Measurements from ENCODE around the gene NAA38. TPM values are rescaled to one million over a fixed set of nuclear protein-coding genes. Genes with fewer than 3 reads are reported as not detected.

NAA38 gene
- total RNA-seq, 1 experiment from 2014 or later = 46.3 TPM

DNA sequence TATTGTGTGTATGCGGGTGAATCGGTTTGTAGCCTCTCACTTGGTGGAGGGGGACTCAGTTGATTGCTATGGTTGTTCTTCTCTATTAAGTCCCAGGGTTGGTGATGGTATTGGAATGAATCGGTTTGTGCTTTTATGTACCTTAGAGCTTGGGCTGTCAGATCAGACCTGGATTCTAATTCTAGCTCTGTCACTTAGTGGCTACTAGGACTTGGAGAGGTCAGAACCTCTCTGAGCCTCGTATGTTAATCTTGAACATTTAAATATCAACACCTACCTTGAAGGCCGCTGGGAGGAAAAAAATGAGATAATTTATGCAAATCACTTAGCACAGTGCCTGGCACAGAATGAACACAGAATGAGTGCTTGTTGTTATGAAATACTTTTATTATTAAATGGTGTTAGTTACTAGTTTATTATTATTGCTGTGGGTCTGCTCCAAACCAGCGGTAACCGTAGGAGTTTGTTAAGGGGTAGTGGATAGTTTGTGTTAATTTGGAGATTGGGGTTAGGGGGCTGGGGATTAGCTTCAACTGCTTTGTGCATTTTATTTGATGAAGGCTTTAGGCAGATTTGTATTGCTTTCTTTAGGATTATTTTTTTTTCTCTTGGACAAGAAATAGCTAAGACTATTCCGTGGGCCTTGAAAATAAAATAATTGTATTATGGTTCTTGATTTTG, 19.8 kb downstream of the NAA38 start:
- TF ChIP-seq CBFB (CRISPR knock-in tag; IDR thresholded peaks at IDR 0.05; ENCODE audit: low read depth) (no peak), GABPB1 (CRISPR knock-in tag; IDR thresholded peaks at IDR 0.05) (no peak), NFATC4 (CRISPR knock-in tag; IDR thresholded peaks at IDR 0.05) (no peak), ZNF416 (CRISPR knock-in tag; IDR thresholded peaks at IDR 0.05) (no peak), SMAD4 (CRISPR knock-in tag; IDR thresholded peaks at IDR 0.05) (no peak), NR3C1 (CRISPR knock-in tag; conservative IDR thresholded peaks at IDR 0.05; ENCODE audit: low read depth) (no peak)
- TF ChIP-seq, protein P1, sequence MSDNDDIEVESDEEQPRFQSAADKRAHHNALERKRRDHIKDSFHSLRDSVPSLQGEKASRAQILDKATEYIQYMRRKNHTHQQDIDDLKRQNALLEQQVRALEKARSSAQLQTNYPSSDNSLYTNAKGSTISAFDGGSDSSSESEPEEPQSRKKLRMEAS (CRISPR knock-in tag; IDR thresholded peaks at IDR 0.05) = no peak
- TF ChIP-seq, protein P2, sequence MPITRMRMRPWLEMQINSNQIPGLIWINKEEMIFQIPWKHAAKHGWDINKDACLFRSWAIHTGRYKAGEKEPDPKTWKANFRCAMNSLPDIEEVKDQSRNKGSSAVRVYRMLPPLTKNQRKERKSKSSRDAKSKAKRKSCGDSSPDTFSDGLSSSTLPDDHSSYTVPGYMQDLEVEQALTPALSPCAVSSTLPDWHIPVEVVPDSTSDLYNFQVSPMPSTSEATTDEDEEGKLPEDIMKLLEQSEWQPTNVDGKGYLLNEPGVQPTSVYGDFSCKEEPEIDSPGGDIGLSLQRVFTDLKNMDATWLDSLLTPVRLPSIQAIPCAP (CRISPR knock-in tag; IDR thresholded peaks at IDR 0.05) = no peak
- TF ChIP-seq, protein P3, sequence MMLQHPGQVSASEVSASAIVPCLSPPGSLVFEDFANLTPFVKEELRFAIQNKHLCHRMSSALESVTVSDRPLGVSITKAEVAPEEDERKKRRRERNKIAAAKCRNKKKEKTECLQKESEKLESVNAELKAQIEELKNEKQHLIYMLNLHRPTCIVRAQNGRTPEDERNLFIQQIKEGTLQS (CRISPR knock-in tag; conservative IDR thresholded peaks at IDR 0.05) = no peak
- TF ChIP-seq, protein P4, sequence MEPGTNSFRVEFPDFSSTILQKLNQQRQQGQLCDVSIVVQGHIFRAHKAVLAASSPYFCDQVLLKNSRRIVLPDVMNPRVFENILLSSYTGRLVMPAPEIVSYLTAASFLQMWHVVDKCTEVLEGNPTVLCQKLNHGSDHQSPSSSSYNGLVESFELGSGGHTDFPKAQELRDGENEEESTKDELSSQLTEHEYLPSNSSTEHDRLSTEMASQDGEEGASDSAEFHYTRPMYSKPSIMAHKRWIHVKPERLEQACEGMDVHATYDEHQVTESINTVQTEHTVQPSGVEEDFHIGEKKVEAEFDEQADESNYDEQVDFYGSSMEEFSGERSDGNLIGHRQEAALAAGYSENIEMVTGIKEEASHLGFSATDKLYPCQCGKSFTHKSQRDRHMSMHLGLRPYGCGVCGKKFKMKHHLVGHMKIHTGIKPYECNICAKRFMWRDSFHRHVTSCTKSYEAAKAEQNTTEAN (CRISPR knock-in tag; IDR thresholded peaks at IDR 0.05) = no peak
- TF ChIP-seq, protein P5, sequence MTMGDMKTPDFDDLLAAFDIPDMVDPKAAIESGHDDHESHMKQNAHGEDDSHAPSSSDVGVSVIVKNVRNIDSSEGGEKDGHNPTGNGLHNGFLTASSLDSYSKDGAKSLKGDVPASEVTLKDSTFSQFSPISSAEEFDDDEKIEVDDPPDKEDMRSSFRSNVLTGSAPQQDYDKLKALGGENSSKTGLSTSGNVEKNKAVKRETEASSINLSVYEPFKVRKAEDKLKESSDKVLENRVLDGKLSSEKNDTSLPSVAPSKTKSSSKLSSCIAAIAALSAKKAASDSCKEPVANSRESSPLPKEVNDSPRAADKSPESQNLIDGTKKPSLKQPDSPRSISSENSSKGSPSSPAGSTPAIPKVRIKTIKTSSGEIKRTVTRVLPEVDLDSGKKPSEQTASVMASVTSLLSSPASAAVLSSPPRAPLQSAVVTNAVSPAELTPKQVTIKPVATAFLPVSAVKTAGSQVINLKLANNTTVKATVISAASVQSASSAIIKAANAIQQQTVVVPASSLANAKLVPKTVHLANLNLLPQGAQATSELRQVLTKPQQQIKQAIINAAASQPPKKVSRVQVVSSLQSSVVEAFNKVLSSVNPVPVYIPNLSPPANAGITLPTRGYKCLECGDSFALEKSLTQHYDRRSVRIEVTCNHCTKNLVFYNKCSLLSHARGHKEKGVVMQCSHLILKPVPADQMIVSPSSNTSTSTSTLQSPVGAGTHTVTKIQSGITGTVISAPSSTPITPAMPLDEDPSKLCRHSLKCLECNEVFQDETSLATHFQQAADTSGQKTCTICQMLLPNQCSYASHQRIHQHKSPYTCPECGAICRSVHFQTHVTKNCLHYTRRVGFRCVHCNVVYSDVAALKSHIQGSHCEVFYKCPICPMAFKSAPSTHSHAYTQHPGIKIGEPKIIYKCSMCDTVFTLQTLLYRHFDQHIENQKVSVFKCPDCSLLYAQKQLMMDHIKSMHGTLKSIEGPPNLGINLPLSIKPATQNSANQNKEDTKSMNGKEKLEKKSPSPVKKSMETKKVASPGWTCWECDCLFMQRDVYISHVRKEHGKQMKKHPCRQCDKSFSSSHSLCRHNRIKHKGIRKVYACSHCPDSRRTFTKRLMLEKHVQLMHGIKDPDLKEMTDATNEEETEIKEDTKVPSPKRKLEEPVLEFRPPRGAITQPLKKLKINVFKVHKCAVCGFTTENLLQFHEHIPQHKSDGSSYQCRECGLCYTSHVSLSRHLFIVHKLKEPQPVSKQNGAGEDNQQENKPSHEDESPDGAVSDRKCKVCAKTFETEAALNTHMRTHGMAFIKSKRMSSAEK (CRISPR knock-in tag; IDR thresholded peaks at IDR 0.05; ENCODE audit: borderline replicate concordance) = no peak
- TF ChIP-seq, protein P6, sequence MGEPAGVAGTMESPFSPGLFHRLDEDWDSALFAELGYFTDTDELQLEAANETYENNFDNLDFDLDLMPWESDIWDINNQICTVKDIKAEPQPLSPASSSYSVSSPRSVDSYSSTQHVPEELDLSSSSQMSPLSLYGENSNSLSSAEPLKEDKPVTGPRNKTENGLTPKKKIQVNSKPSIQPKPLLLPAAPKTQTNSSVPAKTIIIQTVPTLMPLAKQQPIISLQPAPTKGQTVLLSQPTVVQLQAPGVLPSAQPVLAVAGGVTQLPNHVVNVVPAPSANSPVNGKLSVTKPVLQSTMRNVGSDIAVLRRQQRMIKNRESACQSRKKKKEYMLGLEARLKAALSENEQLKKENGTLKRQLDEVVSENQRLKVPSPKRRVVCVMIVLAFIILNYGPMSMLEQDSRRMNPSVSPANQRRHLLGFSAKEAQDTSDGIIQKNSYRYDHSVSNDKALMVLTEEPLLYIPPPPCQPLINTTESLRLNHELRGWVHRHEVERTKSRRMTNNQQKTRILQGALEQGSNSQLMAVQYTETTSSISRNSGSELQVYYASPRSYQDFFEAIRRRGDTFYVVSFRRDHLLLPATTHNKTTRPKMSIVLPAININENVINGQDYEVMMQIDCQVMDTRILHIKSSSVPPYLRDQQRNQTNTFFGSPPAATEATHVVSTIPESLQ (CRISPR knock-in tag; IDR thresholded peaks at IDR 0.05) = no peak
- TF ChIP-seq, protein P7, sequence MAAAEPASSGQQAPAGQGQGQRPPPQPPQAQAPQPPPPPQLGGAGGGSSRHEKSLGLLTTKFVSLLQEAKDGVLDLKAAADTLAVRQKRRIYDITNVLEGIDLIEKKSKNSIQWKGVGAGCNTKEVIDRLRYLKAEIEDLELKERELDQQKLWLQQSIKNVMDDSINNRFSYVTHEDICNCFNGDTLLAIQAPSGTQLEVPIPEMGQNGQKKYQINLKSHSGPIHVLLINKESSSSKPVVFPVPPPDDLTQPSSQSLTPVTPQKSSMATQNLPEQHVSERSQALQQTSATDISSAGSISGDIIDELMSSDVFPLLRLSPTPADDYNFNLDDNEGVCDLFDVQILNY (CRISPR knock-in tag; IDR thresholded peaks at IDR 0.05) = no peak
- Mint-ChIP-seq H3K27me3 (ENCODE audit: low read depth) (peaks cover 52% of the 10 kb centered on the region), H3K4me3 (peak overlapping the region; percentile 93), H3K27ac (peak overlapping the region; percentile 15), H3K36me3 (no peaks in the 10 kb centered on the region), H3K4me1 (peaks cover 45% of the 10 kb centered on the region), H3K9me3 (no peaks in the 10 kb centered on the region)
- DNase-seq (ENCODE audit: low spot score) = no peak
- ChIA-PET CTCF (interaction anchor here (0.6 to 5.4 kb wide), 20 partner anchors 9 to 620 kb away, joined by 3 to 63 read pairs (median 3); partner anchors contain the start of genes CNTROB, CYB5D1, NAA38 and TMEM88), POLR2A (interaction anchor here (1.0 to 1.4 kb wide), 2 partner anchors 19 to 121 kb away, joined by 5 to 7 read pairs; partner anchors contain the start of gene NAA38)
- ATAC-seq = no peak

Measured in WTC11 (cell line).